SU-DHL-6 (cell line): Measurements from ENCODE around the gene GPN3.
"Not testable (repeated sequence)": the region's sequence is repeated elsewhere in the genome, so short reads cannot be mapped to it uniquely, and the experiment has no call there.

Experiments
- H2AFZ ChIP-seq: fragments of 200-600 bp; sonication (generic); 2 replicates; pipeline ENCODE4 v1.6.1; 2014; ENCODE audit warnings: low read depth, mild to moderate bottlenecking, moderate library complexity, mixed read lengths, antibody characterized with exemption, low read length; ENCODE audit not compliant: severe bottlenecking
- H3F3A ChIP-seq: fragments of 200-600 bp; shearing (Covaris generic); 2 replicates; pipeline ENCODE4 v1.6.0; 2016; ENCODE audit warnings: antibody characterized with exemption, mild to moderate bottlenecking; ENCODE audit not compliant: insufficient read depth
- H3K27ac ChIP-seq: fragments of 200-600 bp; sonication (generic); 2 replicates; pipeline ENCODE4 v1.5.1; 2016; ENCODE audit warnings: low read depth, mild to moderate bottlenecking, low read length, moderate library complexity, mixed read lengths
- H3K27me3 ChIP-seq: fragments of 200-600 bp; sonication (generic), shearing (Covaris generic); 2 replicates; pipeline ENCODE4 v1.6.0; 2014; ENCODE audit warnings: mild to moderate bottlenecking, low read length
- H3K36me3 ChIP-seq: fragments of 200-600 bp; sonication (generic); 2 replicates; pipeline ENCODE4 v1.6.1; 2014; ENCODE audit warnings: mild to moderate bottlenecking, low read length, mixed read lengths
- H3K4me2 ChIP-seq: fragments of 300-600, 200-600 bp; shearing (Covaris generic), sonication (generic); 2 replicates; pipeline ENCODE4 v1.6.0; 2014; ENCODE audit warnings: low read length, low read depth, mild to moderate bottlenecking; ENCODE audit not compliant: poor library complexity, severe bottlenecking
- H3K4me3 ChIP-seq: fragments of 200-600 bp; sonication (generic); 2 replicates; pipeline ENCODE4 v1.5.1; 2014; ENCODE audit warnings: antibody characterized with exemption, low read length, mild to moderate bottlenecking, mixed read lengths; ENCODE audit not compliant: insufficient read depth, poor library complexity, severe bottlenecking
- H3K79me2 ChIP-seq: fragments of 200-600 bp; sonication (generic); 2 replicates; pipeline ENCODE4 v1.6.1; 2014; ENCODE audit warnings: mild to moderate bottlenecking, low read length, moderate library complexity; ENCODE audit not compliant: insufficient read depth
- H3K9ac ChIP-seq: fragments of 200-600 bp; sonication (generic); 2 replicates; pipeline ENCODE4 v1.7.0; 2014; ENCODE audit warnings: mild to moderate bottlenecking, low read length
- H3K9me2 ChIP-seq: fragments of 200-600 bp; sonication (generic); replicated peaks from 2 replicates; pipeline ENCODE4 v1.6.1; 2014; ENCODE audit warnings: low read length; ENCODE audit not compliant: insufficient read depth
- H3K9me3 ChIP-seq: fragments of 200-600 bp; sonication (generic); 2 replicates; pipeline ENCODE4 v1.6.1; 2014; ENCODE audit warnings: low read length, mixed read lengths; ENCODE audit not compliant: insufficient read depth
- H4K20me1 ChIP-seq: fragments of 200-600 bp; sonication (generic); 2 replicates; pipeline ENCODE4 v1.6.1; 2014; ENCODE audit warnings: low read depth, mild to moderate bottlenecking, antibody characterized with exemption, low read length, moderate library complexity, mixed read lengths
- EZH2phosphoT487 ChIP-seq: fragments of 200-600 bp; sonication (generic), shearing (Covaris generic); conservative IDR thresholded peaks from 2 replicates; pipeline ENCODE4 v1.6.1; 2018; ENCODE audit warnings: mild to moderate bottlenecking, antibody characterized with exemption, low read length, moderate library complexity, mixed read lengths
- TF ChIP-seq, protein P1 (sequence below): fragments of 200-600 bp; sonication (generic); IDR thresholded peaks from one replicate; pipeline ENCODE4 v1.5.1; 2017; ENCODE audit warnings: antibody characterized with exemption, mild to moderate bottlenecking, low read length, moderate library complexity; ENCODE audit not compliant: insufficient read depth, poor library complexity, severe bottlenecking

The GPN3 gene

GRCh38 chr12:110424237-110424636, 43.8 kb downstream of the GPN3 start:
- H2AFZ ChIP-seq = no peak overlapping the region
- TF ChIP-seq EZH2phosphoT487 = no peak
- TF ChIP-seq, protein P1, sequence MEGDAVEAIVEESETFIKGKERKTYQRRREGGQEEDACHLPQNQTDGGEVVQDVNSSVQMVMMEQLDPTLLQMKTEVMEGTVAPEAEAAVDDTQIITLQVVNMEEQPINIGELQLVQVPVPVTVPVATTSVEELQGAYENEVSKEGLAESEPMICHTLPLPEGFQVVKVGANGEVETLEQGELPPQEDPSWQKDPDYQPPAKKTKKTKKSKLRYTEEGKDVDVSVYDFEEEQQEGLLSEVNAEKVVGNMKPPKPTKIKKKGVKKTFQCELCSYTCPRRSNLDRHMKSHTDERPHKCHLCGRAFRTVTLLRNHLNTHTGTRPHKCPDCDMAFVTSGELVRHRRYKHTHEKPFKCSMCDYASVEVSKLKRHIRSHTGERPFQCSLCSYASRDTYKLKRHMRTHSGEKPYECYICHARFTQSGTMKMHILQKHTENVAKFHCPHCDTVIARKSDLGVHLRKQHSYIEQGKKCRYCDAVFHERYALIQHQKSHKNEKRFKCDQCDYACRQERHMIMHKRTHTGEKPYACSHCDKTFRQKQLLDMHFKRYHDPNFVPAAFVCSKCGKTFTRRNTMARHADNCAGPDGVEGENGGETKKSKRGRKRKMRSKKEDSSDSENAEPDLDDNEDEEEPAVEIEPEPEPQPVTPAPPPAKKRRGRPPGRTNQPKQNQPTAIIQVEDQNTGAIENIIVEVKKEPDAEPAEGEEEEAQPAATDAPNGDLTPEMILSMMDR = no peak
- H3K27ac ChIP-seq = no peak overlapping the region
- no peaks in the 10 kb centered on the region for H3K9me3 ChIP-seq
- H3K27me3 ChIP-seq = no peaks in the 10 kb centered on the region
- H4K20me1 ChIP-seq = no peaks in the 10 kb centered on the region
- H3K9me2 ChIP-seq = no peaks in the 10 kb centered on the region
- H3K4me2 ChIP-seq = no peak overlapping the region
- no peaks in the 10 kb centered on the region for H3K36me3 ChIP-seq
- H3F3A ChIP-seq = no peaks in the 10 kb centered on the region
- no peaks in the 10 kb centered on the region for H3K79me2 ChIP-seq
- no peak overlapping the region for H3K9ac ChIP-seq
- H3K4me3 ChIP-seq = no peak overlapping the region

DNA sequence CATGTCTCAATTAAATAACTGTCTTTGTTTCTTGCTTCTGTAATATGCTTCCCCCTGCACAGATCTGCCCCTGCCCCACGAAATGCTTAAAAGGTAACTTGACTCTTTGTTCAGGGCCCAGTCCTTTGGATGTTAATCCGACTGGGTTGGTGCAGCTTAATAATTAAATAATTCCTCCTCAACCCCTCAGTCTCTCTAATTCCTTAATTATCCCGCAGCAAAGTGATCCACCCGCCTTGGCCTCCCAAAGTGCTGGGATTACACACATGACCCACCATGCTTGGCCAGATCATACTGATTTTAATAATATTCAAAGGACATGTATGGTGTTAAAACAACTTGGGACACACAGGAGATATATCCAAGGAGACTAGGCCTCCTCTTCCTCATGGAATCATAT, 46.4 kb downstream of the GPN3 start:
- Histone ChIP-seq H2AFZ (no peak overlapping the region), H3K36me3 (no peaks in the 10 kb centered on the region), H3F3A (no peaks in the 10 kb centered on the region), H3K9ac (no peak overlapping the region), H3K9me3 (no peaks in the 10 kb centered on the region), H3K4me3 (no peak overlapping the region), H3K9me2 (no peaks in the 10 kb centered on the region), H3K27me3 (no peaks in the 10 kb centered on the region), H3K4me2 (no peak overlapping the region), H4K20me1 (no peaks in the 10 kb centered on the region), H3K79me2 (no peaks in the 10 kb centered on the region), H3K27ac (no peak overlapping the region)
- TF ChIP-seq, protein P1 = no peak
- no peak for TF ChIP-seq EZH2phosphoT487

DNA sequence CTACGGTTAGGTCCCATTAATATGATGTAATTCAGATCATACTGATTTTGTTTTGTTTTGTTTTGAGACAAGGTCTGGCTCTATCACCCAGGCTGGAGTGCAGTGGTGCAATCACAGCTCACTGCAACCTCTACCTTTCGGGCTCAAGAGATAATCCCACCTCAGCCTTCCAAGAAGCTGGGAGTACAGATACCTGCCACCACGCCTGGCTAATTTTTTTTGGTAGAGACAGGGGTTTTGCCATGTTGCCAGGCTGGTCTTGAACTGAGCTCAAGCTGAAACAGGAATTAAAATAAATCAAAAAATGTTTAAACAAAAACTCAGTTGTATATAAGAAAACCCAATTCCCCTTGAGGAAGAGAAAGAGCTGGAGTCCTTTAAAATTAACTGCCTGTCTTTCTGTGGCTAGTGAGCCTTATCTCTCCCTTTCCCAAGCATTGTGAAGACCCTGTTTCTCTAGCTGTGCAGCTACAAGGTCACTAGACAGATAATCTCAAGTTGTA, 46.8 kb downstream of the GPN3 start:
- H3K36me3 ChIP-seq = no peaks in the 10 kb centered on the region
- H3K4me2 ChIP-seq = no peak overlapping the region
- H3K9ac ChIP-seq = no peak overlapping the region
- no peaks in the 10 kb centered on the region for H4K20me1 ChIP-seq
- TF ChIP-seq, protein P1 = no peak
- TF ChIP-seq EZH2phosphoT487 = no peak
- H3K4me3 ChIP-seq = no peak overlapping the region
- H2AFZ ChIP-seq = no peak overlapping the region
- H3K27ac ChIP-seq = no peak overlapping the region
- no peaks in the 10 kb centered on the region for H3K9me2 ChIP-seq
- H3K9me3 ChIP-seq = no peaks in the 10 kb centered on the region
- H3F3A ChIP-seq = no peaks in the 10 kb centered on the region
- H3K27me3 ChIP-seq = no peaks in the 10 kb centered on the region
- no peaks in the 10 kb centered on the region for H3K79me2 ChIP-seq

DNA sequence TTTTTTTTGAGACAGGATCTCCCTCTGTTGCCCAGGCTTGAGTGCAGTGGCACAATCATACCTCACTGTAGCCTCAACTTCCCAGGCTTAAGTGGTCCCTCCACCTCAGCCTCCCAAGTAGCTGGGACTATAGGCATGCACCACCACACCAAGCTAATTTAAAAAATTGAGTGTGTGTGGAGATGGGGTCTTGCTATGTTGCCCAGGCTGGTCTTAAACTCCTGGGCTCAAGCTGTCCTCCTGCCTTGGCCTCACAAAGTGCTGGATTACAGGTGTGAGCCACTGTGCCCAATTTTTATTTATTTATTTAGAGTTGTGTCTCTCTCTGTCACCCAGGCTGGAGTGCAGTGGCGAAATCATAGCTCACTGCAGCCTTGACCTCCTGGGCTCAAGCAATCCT, 47.4 kb downstream of the GPN3 start:
- H3F3A ChIP-seq, H3K9me3 ChIP-seq, H3K27ac ChIP-seq, H3K9ac ChIP-seq, H3K79me2 ChIP-seq, H4K20me1 ChIP-seq, H2AFZ ChIP-seq, H3K27me3 ChIP-seq, H3K36me3 ChIP-seq, H3K4me2 ChIP-seq, H3K9me2 ChIP-seq, H3K4me3 ChIP-seq: not testable (repeated sequence)

- H3K79me2 ChIP-seq, H3K4me3 ChIP-seq, H3K27ac ChIP-seq, H3K9me3 ChIP-seq, H3K27me3 ChIP-seq, H3K9me2 ChIP-seq, H3K9ac ChIP-seq, H3F3A ChIP-seq, H3K36me3 ChIP-seq, H3K4me2 ChIP-seq, H2AFZ ChIP-seq, H4K20me1 ChIP-seq: not testable (repeated sequence)
These were observed 50.9 kb downstream of the GPN3 start for GRCh38 chr12:110417113-110417512.

DNA sequence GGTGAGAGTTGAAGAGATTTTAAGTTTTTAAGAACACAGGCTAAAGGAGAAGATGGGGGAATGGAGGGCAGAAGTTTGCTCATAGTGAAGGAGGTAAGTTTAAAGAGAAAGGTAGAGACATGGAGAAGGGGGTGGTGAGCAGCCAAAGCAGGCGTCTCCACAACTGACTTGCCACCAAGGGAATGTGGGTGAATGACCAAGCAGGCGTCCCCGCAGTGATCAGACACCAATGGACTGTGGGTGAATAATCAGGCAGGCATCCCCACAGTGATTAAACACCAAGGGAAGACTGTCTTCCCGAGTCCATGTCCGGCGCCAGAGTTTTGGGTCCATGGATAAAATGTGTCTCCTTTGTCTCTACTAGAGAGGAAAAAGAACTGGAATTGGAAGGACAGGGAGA, 58.0 kb downstream of the GPN3 start:
- not testable (repeated sequence) for H3K9me2 ChIP-seq, H3K9me3 ChIP-seq, H3F3A ChIP-seq, H3K79me2 ChIP-seq, H3K4me2 ChIP-seq, H3K4me3 ChIP-seq, H4K20me1 ChIP-seq, H2AFZ ChIP-seq, H3K36me3 ChIP-seq, H3K27me3 ChIP-seq, H3K27ac ChIP-seq, H3K9ac ChIP-seq
